NCI-H1436 treated with DMSO at 0.1 percent for 48 hours (cell line): Measurements from ENCODE around the gene NTRK3.

Experiments used
- DNase-seq: peaks from one replicate; lab custom pipeline; 2025; lab: John Stamatoyannopoulos, UW

Gene NTRK3

DNA sequence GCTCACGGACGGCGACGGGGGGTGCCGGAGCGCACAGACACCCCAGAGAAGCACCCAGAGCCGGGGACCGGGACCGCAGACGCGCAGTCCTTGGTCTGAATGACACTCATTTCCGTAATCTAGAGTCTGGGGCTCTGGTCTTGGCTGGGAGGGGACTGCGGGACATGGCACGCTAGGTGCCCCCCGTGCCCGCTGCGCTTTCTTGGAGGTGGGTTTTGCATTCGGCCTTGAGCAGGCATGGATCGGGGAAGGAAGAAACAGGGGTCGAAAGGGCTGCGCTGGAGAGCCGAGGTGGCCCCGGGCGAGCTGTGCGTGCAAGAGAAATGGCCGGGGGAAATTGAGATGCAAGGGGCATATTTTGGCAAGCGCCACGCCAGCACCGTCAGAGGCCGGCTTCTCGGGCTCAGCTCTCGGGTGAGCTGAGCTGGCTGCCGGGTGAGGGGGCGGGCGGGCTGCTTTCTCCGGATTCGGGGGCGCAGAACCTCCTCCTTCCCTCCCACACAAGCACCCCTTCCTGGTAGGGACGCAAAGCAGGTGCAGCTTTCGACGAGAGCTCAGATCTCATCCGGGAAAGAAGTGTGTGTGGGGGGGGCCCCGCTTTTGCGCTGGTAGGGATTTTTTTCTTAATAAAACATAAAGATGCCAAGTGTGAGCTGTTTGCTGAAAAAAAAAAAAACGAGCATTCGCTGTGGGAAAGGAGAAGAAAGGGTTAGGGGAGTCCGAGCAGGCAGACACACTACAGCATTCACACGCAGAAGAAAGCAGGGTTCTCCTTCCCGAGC lies 963 bp upstream of the NTRK3 start:
- DNase-seq: no peak

DNA sequence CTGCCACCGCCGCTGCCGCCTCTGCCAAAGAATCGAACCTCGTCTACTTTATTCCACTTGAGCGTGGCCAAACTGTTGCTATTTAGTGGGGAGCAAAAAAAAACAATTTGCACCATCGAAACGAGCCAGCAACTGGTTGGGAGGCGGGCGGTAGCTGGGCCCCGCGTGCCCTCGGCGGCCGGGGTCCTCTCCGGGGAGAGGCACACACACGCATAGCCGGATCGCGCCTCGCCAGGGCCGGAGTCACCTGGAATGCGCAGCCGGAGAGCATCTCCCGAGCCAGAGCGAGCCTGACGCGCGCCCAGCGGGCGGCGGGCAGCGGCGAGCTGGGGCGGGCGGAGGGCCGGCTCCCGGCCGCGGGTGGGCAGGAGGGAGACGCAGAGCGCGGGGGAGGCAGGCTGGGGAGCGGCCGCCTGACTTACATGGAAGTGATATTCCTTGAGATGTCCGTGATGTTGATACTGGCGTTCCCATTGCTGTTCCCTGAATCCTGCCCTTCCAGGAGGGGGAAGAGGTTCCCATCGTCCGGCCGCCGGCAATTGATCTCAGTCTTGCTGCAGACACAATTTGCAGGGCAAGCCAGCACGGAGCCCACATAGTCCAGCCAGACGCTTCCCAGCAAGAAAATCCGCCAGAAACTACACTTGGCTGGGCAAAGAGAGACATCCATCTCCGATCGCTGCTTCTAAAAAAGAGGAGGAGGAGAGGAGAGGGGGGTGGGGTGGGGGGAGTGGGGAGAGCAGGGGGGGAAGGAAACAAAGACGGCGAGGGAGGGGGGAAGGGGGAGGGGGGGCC lies 858 bp downstream of the NTRK3 start:
- DNase-seq: no peak

DNA sequence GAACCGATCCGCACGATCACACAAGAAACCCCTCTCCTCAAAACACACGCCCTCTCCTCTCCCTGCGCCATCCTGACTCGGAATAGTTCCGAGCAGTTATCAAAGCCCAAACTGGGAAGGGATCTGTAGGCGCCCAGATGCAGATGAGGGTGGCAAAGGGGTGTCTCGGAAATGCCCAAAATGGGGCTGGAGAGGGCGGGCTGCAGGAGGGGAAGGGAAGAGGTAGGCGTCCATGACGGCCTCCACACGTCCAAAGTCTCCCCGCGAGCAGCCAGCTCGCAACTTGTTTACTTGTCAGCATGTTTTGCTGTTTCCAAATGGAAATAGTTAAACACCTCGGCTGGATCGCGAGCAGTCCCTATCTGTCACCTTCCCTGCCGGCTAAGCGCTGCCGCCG lies 1.5 kb downstream of the NTRK3 start:
- no peak for DNase-seq

DNA sequence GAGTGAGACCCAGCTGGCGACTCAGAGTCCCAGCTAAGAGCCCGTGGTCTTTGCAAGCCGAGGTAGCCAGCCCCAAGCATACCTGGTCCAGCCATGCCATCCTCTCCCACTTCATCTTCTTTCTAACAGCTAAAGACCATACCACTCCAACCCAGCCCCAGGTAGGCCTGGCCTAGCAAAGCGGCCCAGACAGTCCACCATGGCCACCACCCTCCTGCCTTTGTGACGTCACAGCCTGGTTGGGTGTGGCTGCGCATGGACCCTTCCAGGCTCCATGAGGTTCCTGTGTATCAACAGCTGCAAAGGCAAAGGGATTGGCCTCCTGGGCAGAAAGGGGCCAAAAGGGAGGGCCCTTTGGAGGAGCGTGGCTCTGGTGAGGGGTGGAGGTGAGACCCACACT lies 4.1 kb downstream of the NTRK3 start:
- no peak for DNase-seq

DNA sequence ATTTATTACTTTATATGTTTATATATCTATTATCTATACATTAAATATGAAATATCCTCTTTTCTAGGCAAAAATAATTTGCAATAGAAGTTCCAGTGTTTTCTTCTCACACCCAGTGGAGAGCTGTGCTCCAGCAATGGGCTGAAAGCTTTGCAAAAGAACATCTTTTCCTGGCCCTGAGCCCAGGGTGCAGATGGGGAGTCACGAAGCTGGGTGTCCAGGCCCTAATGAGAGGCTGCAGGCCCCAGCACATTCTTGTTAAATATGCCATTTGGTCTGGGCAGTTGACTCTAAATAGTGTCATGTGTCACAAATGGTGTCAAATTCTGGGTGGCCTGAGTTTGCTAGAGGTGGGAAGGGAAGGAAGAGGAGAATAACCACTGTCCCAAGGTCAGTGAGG lies 5.7 kb downstream of the NTRK3 start:
- no peak for DNase-seq

DNA sequence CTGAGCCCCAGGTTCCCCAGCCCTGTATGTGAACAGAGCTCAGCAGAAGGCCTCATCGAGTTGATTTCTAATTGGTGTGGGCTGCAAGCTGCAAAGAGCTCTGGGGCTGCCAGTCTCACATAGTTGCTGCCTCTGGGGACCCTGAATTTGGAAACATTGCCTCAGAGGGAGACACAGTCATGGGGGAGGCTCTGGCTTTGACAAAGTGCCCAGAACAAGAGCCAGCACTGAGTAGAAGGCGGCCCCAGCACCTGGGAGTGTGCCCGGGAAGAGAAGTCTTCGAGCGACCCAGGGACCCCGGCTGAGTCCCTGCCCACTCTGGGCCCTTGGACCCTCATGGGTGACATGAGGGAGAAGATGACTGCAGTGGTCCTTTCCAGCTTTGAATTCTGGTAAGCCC lies 7.3 kb downstream of the NTRK3 start:
- no peak for DNase-seq

DNA sequence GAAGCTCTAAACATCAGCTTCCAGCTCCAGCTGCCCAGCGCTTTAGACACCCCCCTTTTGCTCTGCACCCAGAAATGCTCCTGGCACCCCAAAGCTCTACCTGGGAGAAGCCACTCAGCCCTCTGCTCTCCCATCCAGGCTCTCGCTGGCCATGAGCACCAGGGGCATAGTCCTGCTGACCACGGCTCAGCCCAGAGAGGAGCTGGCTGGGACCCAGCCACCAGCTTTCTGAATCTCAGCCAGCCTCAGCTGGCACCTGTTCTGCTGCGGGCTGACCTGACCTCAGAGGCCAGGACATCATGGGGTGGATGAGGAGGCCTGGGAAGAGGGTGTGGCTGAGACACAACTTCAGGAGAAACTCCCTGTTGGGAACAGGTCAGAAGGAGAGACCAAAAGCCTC lies 8.6 kb downstream of the NTRK3 start:
- DNase-seq: no peak

DNA sequence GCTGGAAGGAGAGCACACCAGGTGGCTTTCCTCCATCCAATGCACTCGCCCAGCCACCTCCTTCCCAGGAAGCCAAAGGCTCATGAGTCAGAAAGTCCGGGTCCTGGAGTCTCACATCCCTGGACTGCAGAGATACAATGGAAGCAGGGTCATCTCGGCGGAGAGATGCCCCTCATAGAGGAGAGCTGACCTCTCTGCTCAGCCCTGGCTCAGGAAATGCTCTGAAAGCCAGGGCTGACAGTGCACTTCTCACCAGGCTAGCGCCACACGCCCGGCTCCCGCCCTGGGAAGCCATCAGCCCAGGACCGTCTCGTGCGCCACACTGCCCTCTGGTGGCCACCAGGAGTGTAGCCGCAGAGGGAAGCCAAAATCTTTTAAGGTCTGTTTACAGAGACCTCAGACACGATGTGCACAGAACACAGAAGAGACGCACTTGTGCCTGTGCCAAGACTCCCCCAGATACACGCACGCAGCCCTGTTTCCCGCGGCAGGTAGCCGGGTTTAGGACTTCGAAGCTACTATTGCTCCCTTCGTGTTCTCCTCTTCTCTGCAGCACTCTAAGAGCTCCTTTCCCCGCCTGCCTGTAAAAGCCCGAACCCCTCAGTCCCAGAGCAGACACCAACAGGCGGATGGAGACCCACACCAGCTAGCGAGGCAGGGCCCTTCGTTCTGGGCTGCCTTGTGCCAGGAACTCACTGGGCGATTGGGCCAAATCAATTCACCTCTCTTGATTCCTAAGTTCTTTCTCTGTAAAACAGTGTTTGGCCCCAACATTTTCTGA lies 9.7 kb downstream of the NTRK3 start:
- DNase-seq: no peak

DNA sequence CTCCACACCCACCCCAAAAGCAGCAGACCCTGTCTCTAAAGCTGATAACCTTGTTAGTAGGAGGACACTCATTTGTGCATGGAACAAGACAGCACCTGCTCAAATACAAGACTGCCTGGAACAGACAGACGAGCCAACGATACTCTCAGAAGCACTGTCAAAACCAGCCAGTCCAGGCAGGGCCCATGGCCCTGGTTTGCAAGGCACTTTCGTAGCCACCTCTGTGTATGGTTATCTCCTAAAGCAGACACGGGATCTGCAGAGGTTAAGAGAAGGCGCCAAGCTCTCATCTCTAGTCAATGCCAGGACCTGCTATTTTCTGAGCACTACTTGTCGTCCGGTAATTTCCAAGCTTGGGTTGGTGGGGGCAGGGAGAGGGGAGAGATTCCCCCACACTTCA lies 10.5 kb downstream of the NTRK3 start:
- no peak for DNase-seq

DNA sequence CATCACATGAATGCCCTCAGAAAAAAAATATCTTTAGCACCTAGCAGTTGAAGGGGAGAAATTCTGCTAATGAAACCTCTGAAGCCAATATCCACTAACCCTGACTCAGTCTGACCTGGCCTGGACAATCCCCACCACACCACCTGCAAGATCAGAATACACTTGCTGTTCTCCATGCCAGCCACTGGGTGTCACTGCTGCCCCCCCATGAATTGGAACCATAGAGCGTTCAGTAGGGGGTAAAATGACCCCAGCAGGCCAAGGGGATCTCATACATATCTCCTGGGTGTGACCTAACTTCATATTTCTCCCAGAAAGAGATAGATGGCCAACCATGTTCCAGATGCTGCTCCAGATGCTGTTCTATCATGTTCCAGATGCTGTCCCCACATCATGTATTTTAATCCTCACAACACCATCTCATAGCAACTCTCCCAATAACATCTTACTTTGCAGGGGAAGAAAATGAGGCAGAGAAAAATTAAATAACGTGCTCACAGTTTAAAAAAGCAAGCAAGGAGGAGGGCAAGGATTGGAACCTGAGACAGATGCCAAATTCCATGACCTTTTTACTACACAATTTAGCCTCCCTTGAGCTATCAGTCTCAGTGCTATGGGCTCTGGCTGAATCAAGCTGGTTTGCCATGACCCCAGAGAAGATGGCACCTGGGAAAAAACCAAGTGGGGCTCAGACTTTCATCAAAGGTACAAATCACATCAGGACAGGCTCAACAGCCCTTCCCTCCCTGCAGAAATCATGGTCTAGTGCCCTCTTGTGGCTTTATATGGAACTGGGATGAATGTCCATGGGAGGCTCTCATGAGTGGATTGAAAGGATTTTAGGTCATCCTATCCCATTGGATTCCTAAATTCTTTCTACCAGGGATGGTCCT lies 12.4 kb downstream of the NTRK3 start:
- no peak for DNase-seq

DNA sequence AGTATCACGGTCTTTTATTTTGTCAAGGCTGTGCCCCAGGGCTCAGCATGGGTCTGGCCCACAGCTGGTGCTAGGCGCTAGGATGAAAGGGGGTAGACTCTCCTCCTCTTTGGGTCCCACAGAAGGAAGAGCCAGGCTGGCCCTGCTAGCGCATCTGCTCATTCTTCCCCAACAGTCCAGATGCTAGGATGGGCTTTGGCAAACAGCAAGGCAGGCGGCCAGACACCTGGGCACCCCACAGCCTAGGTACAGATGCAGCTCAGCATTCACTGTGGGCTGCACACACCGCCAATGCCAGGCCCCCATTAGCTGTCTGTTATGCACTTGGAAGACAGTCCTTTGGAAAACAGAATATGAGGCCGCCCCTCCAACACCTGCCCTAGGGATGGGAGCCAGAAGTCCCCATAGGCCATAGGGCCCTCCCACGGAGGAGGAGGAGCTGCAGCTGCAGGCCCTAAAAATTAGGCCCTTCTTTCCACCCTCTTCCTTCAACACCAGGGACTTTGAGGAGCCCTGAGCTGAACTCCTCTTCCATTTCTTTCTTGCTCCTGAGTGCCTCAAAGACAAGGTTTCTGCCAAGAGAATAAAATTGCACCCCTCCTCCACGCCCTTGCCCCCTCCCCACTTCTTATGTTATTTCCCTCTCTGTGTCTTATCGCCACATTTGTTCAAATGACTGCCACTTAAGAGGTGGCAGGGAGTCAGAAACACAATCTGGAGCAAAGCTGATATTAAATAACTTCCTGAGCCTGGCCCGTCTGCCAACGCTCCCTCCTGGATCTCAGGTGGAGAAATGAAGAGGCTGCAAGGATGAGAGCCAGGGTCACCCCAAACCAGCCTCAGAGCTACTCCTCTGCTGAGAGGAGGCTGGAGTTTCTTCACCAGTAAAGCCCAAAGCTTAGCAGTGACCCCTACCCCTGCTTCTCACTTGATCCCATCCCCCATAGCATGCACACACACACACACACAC lies 13.7 kb downstream of the NTRK3 start:
- no peak for DNase-seq

DNA sequence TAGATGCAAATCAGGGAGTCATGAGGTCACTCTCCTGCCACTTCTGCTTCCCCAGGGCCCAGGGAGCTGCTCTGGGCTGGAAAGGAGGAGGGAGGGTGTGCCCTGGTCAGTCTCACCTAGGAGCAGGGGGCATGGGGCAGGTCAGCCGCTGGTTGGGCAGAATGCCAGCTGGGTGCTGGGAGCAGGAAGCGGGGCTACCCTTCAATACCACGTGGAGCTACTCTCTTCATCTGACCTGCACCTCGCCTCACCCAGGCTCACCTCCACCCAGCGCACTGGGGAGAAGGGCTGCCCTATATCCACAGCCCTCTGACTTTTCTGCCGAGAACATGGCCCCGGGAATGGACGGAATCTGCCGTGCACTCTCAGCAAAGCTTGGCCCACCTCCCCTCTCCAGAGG lies 15.1 kb downstream of the NTRK3 start:
- DNase-seq: no peak

DNA sequence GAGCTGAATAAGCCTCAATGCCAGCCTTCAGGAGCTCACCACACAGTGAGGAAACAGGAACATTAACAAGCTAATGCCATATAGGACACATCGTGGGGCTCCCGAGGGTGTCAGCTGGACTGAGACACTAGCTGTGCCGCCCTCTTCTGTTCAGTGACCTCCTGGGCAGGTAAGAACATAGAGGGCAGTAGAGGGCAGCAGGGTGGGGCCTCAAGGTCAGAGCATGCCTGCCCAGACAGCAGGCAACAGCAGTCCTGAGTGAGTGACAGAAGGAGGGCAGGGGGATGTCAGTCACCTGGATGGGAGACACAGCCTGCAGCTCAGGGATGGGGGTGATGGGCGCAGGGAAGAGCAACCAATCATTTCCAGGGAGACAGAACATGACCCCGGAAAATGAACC lies 15.5 kb downstream of the NTRK3 start:
- no peak for DNase-seq

DNA sequence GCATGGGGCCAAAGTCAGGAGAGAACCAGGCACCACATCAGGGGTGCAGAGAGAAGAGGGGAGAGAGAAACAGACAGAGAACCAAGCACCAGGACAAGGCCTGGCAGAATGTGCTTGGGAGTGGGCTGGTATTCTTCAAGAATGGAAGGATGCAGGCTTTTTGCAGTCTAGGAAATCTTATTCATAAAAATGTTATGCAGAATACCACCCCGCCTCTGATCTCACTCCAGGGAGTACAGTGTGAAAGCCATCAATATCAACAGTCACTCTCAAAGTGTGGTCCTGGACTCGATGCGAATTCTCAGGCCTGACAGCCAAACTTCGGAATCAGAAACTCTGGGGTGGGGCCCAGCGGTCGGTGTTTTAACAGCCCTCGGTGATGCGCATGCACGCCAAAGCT lies 16.9 kb downstream of the NTRK3 start:
- no peak for DNase-seq

DNA sequence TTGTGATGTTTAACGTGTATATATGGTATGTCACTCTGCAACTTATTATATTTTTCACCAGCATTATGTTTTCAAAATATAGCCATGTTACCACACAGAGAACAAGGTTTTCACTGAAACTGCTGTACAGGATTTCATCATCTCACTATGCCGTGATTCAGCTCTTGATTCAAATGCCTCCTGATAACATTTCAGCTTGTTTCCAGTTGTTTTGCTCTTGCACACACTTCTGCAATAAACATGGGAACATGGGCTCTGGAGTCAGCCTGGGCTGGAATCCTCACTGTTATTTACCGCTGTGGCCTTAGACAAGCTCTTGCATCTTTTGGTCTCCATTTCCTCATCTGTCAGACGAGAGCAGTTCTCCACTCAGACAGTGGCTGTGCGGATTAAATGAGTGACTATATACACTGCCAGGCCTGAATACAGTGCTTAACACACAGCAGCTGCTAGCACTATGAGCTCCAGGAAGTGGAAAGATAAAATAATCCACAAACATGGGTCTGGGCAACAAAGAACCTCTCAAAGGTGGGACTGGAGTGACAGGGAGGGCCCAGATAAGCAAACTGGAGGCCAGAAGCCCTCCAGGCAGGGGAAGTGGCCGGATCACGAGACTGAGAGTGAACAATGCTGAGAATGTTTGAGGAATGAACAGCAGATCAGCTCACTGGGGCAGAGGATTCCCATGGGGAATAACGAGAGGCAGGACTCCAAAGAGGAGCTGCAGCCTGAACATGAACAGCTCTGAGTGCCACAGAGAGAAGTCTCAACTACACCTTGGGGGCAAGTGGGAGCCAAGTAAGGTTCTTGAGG lies 17.7 kb downstream of the NTRK3 start:
- DNase-seq: no peak

DNA sequence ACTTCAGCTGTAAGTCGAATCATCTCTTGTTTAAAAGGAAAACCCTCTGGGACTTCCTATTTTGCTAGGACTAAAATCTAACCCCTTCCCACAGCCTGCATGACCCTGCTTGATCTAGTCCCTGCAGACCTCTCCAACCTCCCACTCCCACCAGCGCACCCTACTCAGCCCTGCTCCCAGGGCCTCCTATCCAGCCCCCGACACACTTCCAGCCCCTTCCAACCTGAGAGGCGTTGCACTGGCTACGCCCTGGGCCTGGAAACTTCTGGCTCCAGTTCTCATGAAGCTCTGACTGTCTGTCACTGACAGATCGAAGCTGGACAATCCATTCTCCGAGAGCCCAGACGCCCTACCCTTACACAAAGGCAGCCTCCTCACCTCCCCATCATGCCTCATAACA lies 21.8 kb downstream of the NTRK3 start:
- no peak for DNase-seq

DNA sequence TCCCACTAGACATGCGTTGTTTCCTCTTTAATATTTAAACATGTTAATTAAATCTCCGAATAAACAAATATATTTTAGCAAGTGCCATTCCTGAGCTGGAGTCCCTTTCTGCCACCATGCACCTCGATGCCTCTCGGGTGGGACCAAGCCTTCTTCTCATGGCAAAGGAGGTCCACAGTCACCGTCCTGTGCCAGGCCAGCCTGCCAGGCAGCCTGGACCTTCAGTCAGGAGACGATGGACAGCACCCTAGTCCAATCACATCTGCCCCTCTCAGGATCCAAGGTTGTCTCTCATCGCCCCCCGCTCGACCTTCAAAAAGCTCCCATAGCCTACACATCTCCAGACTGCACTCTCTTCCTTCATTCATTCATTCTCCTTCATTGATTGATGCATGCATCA lies 22.6 kb downstream of the NTRK3 start:
- DNase-seq: no peak

DNA sequence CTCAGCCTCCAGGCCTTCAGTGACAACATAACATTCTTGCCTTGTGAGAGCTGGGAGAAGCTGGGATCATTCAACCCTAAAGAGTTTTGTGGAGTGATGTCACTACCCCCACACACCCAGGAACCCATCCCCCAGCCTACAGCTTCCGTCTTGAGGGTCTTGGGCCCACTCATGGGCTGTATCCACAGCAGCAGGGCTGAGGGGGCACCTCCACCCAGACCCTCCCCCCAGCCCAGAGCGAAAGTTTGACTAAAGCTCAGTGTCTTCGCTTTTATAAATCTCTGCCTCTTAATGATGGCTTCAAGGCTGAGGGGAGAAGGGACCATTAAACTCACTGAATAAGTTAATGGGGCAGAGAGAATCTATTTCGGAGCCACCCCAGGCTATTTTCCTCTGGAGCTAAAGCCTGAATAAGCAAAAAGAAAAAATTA lies 23.8 kb downstream of the NTRK3 start:
- no peak for DNase-seq

DNA sequence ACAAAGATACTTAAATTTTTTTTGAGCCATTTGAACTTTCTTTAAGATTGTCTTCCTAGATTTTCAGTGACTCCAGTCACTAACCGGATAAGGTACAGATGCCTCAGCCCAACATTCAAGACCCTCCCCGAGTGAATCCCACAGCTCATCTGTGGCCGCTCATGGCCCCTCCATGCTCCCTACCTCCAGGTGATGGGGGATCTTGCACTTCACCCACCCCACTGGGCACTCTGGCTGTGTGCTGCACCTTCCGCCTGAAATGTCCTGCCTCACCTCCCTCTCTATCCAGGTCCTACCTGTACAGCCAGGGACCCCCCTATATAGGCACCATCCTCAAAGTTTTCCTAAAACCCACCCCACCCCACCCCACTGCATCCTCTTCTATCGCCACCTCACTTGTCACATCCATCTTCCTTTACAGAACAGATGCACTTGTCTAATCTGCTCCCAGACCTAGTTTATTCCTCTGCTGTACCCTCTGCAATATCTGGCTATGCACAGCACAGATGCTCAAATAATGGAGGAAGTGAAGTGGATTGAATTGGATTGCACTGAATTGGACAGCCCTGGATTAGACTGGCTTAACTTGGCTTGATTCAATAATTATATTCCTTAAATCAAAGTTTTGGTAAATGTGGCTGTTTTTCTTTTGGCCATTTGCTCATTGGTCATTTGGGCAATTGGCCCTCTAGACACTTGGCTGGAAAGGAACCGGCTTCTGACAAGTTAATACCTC lies 24.5 kb downstream of the NTRK3 start:
- no peak for DNase-seq
